ENCODE measurements around the gene UACA. TPM values are rescaled to one million over a fixed set of nuclear protein-coding genes. Genes with fewer than 3 reads are reported as not detected.
A peak's percentile ranks its signal among the peaks of the same experiment; 100 is the strongest.
"Not testable (repeated sequence)": the region's sequence is repeated elsewhere in the genome, so short reads cannot be mapped to it uniquely, and the experiment has no call there.

UACA gene
- total RNA-seq, 2 experiments from 2014 or later: 1.1 to 1.5 TPM

DNA sequence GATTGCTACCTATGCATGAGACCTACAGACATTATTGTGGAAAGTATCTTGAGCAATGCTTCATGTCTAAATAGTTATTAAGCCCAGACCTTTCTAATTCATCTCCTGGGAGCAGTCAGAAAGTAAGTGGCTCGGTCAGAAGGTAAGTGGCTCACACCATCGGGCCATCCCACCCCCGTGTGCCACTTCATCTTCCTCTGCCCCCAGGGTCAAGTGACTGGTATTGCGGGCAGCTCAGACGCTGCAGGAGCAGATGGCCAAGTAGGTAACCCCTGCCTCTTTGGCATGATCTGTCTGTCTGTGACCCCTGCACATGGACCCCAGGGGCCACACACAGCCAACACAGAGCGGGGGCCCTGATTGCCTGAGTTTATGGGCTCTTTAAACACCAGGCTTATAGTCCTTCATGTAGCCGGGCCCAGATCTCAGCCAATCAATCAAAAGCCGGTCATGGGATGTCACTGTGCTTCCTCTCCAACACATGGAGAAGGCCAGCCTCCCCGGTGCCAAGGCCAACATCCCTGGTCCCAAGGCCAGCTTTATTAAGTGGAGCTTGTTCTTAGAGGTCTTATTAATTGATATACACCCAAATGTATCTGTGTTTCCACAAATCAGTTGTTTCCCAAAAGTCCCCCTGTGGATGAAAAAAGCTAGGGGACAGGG lies 47.7 kb upstream of the UACA start:
- no peak for DNase-seq
- Mint-ChIP-seq H3K4me1 (ENCODE audit: low read depth) (no peaks in the 10 kb centered on the region), H3K27me3 (peaks cover 15% of the 10 kb centered on the region), H3K36me3 (ENCODE audit: low read depth) (no peaks in the 10 kb centered on the region), H3K4me3 (no peak overlapping the region), H3K27ac (no peak overlapping the region), H3K9me3 (no peaks in the 10 kb centered on the region)
- no peak overlapping the region for H3K4me3 ChIP-seq (ENCODE audit: low read length)
- TF ChIP-seq, protein P1, sequence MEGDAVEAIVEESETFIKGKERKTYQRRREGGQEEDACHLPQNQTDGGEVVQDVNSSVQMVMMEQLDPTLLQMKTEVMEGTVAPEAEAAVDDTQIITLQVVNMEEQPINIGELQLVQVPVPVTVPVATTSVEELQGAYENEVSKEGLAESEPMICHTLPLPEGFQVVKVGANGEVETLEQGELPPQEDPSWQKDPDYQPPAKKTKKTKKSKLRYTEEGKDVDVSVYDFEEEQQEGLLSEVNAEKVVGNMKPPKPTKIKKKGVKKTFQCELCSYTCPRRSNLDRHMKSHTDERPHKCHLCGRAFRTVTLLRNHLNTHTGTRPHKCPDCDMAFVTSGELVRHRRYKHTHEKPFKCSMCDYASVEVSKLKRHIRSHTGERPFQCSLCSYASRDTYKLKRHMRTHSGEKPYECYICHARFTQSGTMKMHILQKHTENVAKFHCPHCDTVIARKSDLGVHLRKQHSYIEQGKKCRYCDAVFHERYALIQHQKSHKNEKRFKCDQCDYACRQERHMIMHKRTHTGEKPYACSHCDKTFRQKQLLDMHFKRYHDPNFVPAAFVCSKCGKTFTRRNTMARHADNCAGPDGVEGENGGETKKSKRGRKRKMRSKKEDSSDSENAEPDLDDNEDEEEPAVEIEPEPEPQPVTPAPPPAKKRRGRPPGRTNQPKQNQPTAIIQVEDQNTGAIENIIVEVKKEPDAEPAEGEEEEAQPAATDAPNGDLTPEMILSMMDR (IDR thresholded peaks at IDR 0.05): no peak
- no peaks in the 10 kb centered on the region for H3K36me3 ChIP-seq (ENCODE audit: insufficient read depth, low read length)
- H3K4me1 ChIP-seq (ENCODE audit: insufficient read depth, low read length): no peaks in the 10 kb centered on the region
- no peak for ATAC-seq (ENCODE audit: poor library complexity)
- CTCF ChIA-PET: interaction anchor here (1.1 to 1.9 kb wide), 2 partner anchors 9 to 1335 kb away, joined by 3 to 4 read pairs; no protein-coding TSS in a partner anchor
- no peak overlapping the region for H3K27ac ChIP-seq (ENCODE audit: low read depth in 1 of 2, low read length in 2 of 2)
- peaks cover 3 to 4% of the 10 kb centered on the region in 2 experiments for H3K27me3 ChIP-seq (ENCODE audit: control insufficient read depth in 1 of 2, insufficient read depth in 2 of 2, low read length in 2 of 2)
- intact Hi-C loops (cut with DNase I, micrococcal nuclease): loop anchor here in 1 of 2 experiments (2.0 to 10.0 kb wide), 2 partner anchors 130 to 1756 kb away; no protein-coding TSS in a partner anchor
- H3K9me3 ChIP-seq (ENCODE audit: control insufficient read depth in 1 of 2, insufficient read depth in 1 of 2, low read length in 2 of 2): no peaks in the 10 kb centered on the region
- POLR2A ChIA-PET: interaction anchor here (0.7 kb wide), 1 partner anchor 57 kb away, joined by 3 read pairs; no protein-coding TSS in a partner anchor

DNA sequence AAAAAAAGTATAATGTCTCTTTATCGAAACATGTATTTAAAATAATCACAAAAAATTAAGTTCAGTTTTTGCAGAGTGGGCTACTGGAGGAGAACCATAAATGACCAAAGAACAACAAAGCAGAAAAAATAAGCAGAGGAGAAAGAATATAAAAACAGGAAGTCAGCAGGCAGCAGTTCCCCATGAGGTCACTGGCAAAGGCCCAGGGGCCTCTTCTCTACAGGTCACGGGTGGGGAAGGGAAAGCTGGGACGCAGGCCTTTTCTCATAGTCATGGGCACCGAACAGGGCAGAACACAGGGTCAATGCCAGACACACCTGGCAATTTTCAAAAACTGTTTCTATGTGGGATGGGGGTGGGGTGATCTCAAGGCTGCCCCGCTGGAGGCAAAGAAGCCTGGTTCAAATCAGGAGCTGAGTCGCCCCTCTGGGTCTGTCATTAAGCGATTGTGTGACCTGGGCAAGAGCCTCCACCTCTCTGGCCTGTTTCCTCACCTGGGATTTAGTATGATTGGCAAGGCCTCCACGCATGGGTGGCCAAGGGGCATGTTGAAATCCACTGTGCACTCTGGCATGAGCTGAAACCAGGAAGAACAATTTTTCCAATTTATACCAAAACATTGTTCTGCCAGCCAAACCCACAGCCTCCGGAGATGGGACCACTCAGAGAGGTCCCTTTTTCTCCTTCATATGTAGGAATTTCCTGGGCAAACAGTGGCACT lies 43.8 kb upstream of the UACA start:
- TF ChIP-seq, protein P1 (IDR thresholded peaks at IDR 0.05): no peak
- H3K27ac Mint-ChIP-seq: no peak overlapping the region
- Histone ChIP-seq H3K27ac (ENCODE audit: low read depth in 1 of 2, low read length in 2 of 2) (no peak overlapping the region), H3K4me3 (ENCODE audit: low read length) (no peak overlapping the region), H3K4me1 (ENCODE audit: insufficient read depth, low read length) (no peaks in the 10 kb centered on the region), H3K27me3 (ENCODE audit: control insufficient read depth in 1 of 2, insufficient read depth in 2 of 2, low read length in 2 of 2) (peaks cover 3 to 4% of the 10 kb centered on the region in 2 experiments), H3K9me3 (ENCODE audit: control insufficient read depth in 1 of 2, insufficient read depth in 1 of 2, low read length in 2 of 2) (no peaks in the 10 kb centered on the region), H3K36me3 (ENCODE audit: insufficient read depth, low read length) (no peaks in the 10 kb centered on the region)
- peaks cover 13% of the 10 kb centered on the region for H3K27me3 Mint-ChIP-seq
- H3K36me3 Mint-ChIP-seq (ENCODE audit: low read depth): no peaks in the 10 kb centered on the region
- no peak overlapping the region for H3K4me3 Mint-ChIP-seq
- ChIA-PET CTCF (no interaction called here), POLR2A (no interaction called here)
- intact Hi-C loops (cut with DNase I, micrococcal nuclease): no loop called here
- no peaks in the 10 kb centered on the region for H3K9me3 Mint-ChIP-seq
- ATAC-seq (ENCODE audit: poor library complexity) (no peak), DNase-seq (peak in 3 of 14 experiments; percentile 3 to 38 (median 19))
- no peaks in the 10 kb centered on the region for H3K4me1 Mint-ChIP-seq (ENCODE audit: low read depth)

DNA sequence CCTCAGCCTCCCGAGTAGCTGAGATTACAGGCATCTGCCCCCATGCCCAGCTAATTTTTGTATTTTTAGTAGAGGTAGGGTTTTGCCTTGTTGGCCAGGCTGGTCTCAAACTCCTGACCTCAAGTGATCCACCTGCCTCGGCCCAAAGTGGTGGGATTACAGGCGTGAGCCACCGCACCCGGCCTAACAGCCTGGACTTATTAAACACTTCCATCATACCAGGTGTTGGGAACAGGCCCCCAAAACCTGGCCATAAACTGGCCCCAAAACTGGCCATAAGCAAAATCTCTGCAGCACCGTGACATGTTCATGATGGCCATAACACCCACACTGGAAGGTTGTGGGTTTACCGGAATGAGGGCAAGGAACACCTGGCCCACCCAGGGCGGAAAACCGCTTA lies 41.0 kb upstream of the UACA start:
- H3K4me1 ChIP-seq (ENCODE audit: insufficient read depth, low read length); H3K36me3 Mint-ChIP-seq (ENCODE audit: low read depth); H3K27ac Mint-ChIP-seq; POLR2A ChIA-PET; H3K27ac ChIP-seq (ENCODE audit: low read depth in 1 of 2, low read length in 2 of 2); intact Hi-C loops (cut with DNase I, micrococcal nuclease); H3K4me3 Mint-ChIP-seq; H3K36me3 ChIP-seq (ENCODE audit: insufficient read depth, low read length); H3K9me3 Mint-ChIP-seq; H3K27me3 ChIP-seq (ENCODE audit: control insufficient read depth in 1 of 2, insufficient read depth in 2 of 2, low read length in 2 of 2); CTCF ChIA-PET; ATAC-seq (ENCODE audit: poor library complexity); H3K4me3 ChIP-seq (ENCODE audit: low read length); H3K9me3 ChIP-seq (ENCODE audit: control insufficient read depth in 1 of 2, insufficient read depth in 1 of 2, low read length in 2 of 2); H3K4me1 Mint-ChIP-seq (ENCODE audit: low read depth); DNase-seq; H3K27me3 Mint-ChIP-seq: not testable (repeated sequence)

All from CD4-positive, alpha-beta T cell (primary cell).